NCI-H748 treated with DMSO at 0.1 percent for 48 hours (cell line): ENCODE data around the gene PSMD12.
"Not testable (repeated sequence)": the region's sequence is repeated elsewhere in the genome, so short reads cannot be mapped to it uniquely, and the experiment has no call there.

Experiments used
- DNase-seq: peaks from one replicate; lab custom pipeline; 2025; lab: John Stamatoyannopoulos, UW

Gene PSMD12

DNA sequence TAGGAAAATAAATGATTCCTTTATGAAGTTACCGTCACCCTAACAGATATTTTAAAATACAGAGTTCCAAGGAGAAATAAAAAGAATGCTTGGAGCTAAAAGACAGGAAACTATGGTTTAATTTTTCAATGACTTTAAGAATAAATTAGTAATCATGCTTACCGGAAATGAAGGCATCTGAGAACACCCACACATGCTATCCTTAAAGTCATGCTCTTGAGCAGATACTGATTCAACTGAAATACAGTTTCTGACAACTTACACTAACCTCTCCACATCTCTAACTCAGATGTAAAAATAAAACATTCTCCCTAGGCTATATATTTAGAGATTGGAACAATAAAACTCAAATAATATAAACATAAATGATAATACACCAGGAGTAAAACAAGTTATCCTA is 7.8 kb downstream of the PSMD12 start:
- no peak for DNase-seq

DNA sequence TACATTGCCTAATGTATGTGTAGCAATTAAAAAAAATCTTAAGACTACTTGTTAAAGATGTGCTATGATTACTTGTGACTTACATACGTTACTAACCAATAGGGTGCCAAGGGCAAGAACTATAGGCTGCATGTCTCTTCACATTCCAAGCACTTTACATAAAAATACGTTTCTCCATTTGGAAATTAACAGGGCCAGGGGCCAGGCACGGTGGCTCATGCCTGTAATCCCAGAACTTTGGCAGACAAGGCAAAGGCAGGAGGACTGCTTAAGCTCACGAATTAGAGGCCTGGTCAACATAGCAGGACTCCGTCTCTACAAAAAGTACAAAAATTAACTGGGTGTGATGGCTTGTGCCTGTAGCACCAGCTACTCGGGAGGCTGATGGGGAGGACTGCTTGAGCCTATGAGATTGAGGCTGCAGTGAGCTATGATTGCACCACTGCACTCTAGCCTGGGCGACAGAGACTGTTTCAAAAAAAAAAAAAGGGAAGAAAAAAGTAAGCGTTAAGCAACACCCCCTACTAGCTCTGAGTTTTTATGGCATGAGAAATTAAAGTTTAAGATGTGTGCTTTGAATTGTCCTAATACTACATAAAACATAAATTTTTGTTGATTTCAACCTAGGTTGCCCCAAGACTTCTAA is 12.3 kb downstream of the PSMD12 start:
- DNase-seq: no peak

DNA sequence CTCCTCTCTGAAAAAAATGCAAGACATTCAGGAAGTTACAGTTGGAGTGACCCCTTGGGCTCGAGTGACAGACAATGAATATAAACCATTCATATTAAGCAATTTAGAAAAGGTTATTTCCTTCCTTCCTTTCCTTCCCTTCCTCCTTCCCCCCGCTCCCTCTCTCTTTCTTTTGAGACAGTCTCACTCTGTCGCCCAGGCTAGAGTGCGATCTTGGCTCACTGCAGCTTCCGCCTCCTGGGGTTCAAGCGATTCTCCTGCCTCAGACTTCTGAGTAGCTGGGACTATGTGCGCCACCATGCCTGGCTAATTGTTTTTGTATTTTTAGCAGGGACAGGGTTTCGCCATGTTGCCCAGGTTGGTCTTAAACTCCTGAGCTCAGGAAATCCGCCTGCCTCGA is 13.2 kb downstream of the PSMD12 start:
- DNase-seq: no peak

DNA sequence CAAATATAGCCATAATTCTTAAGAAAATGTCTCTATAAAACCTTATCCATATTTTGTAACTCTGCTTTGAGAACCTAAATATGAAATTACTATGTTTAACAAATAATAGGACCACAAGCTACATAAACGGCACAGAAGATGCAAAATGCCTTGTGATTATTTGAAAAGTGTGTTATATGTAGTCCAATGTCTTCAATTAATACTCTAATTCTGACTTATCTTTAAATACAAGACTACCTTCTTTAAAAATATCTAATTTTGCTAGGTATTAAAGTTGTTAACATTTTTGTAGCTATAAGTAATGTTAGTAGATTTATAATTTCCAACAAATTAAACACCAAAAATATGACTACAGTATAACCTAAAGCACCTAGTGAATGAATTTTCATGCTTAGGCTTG is 17.0 kb downstream of the PSMD12 start:
- no peak for DNase-seq

DNA sequence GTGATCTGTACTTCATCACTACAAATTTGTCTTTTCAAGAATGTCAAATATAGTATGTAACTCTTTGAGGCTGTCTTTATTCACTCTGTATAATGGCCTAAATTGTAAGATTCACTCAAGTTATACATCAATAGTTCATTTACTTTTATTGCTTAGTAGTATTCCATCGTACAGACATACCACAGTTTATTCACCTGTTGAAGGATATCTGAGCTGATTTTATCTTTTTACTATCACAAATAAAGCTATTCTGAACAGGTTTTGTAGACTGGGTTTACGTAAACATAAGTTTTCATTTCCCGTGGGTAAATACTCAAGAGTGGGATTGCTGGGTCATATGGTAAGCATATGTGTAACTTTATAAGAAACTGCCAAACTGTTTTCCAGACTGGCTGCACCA is 18.6 kb downstream of the PSMD12 start:
- DNase-seq: no peak

DNA sequence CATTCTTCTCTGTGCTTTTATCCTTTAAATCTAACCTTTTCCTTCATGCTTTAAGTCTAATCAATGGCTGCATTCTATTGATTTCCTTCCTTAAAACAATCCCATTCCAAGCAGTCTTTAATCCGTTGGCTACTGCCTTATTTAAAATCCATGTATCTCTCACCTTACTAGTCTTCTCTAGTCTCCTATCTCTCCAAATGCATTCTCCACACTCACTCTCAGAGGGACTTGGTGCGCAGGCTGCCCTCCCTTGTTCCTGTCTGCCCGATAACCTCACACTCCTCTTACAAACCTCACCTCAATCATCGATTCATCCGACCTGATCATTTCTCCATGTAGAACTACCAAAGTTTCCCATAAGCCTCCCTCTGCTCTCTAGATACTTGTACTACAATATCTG is 23.1 kb downstream of the PSMD12 start:
- no peak for DNase-seq

DNA sequence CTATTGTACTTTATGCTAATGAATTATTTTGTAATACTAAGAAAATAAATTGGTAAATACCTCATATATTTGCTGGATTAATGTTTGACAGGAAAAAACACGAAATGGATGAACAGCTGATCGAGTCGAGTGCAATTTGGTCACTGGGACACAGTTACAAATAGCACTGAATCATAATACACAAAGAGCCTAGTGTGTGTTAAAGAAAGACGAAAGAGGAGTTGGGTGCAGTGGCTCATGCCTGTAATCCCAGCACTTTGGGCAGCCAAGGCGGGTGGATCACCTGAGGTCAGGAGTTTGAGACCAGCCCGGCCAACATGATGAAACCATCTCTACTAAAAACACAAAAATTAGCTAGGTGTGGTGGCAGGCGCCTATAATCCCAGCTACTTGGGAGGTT is 28.0 kb downstream of the PSMD12 start:
- not testable (repeated sequence) for DNase-seq

DNA sequence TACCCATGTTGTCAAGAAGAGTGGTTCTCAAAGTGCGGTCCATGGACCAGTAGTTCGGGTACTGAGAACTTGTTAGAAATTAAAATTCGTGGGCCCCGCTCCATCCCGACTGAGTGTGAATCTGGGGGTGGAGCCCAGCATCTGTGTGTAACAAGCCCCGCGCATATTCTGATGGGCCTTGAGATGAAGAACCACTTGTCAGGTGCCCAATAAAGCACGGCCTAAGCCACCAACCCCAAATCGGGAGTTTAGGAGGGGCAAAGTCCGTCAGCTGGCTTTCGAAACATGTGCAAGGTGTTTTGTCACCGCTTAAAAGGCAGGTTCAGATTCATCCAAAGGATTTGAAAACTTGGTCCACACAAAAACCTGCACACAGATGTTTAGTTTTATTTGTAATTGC is 29.5 kb downstream of the PSMD12 start:
- no peak for DNase-seq

DNA sequence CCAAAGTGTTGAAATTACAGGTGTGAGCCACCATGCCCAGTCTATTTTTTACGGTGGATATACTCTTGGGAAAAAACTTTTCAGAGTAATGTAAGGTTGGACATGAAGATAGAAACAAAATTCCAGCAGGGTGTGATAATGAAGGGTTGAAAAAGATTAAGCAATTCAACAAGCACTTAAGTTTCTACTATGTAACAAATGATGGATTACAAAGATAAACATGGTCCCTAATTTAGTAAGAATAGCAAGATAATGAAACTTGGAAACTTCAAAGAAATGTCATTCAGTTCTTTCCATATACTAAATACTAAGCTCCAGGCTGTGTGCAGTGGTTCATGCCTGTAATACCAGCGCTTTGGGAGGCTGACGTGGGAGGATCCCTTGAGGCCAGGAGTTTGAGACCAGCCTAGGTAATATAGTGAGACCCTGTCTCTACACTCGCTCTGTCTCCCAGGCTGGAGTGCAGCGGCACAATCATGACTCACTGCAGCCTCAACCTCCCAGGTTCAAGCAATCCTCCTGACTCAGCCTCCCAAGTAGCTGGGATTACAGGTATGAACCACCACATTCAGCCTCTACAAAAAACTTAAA is 31.0 kb downstream of the PSMD12 start:
- DNase-seq: no peak

DNA sequence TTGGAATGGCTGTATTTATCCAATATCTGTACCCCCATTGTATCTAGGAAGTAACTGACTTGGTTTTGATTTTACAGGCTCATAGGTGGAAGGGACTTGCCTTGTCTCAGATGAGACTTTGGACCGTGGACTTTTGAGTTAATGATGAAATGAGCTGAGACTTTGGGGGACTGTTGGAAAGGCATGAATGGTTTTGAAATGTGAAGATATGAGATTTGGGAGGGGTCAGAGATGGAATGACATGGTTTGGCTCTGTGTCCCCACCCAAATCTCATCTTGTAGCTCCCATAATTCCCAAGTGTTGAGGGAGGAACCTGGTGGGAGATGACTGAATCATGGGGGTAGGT is 34.2 kb downstream of the PSMD12 start:
- not testable (repeated sequence) for DNase-seq

DNA sequence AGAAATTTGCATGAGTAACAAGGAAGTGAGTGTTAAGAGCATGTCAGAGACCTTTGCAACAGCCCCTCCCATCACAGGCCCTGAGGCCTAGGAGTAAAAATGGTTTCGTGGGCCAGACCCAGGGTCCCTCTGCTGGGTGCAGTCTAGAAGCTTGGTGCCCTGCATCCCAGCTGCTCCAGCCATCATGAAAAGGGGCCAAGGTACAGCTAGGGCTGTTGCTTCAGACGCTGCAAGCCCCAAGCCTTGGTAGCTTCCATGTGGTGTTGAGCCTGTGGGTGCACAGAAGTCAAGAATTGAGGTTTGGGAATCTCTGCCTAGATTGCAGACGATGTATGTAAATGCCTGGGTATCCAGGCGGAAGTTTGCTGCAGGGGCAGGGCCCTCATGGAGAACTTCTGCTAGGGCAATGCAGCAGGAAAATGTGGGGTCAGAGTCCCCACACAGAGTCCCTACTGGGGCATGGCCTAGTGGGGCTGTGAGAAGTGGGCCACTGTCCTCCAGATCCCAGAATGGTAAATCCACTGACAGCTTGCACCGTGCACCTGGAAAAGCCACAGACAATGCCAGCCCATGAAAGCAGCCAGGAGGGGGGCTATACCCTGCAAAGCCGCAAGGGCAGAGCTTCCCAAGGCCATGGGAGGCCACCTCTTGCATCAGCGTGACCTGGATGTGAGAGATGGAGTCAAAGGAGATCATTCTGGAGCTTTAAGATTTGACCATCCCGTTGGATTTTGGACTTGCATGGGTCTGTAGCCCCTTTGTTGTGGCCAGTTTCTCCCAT is 34.8 kb downstream of the PSMD12 start:
- DNase-seq: not testable (repeated sequence)

DNA sequence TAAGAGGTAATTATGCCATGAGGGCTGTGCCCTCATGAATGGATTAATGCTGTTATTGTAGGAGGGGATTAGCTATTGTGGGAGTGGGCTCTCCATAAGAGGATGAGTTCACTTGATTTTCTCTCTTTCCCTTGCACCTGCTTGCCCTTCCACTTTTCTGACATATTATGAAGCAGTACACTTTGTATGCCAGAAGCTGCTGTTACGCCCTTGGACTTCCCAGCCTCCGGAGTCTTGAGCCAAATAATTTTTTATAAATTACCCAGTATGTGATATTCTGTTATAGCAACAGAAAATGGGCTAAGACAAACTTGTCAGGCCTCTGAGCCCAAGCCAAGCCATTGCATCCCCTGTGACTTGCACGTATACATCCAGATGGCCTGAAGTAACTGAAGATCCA is 38.4 kb downstream of the PSMD12 start:
- DNase-seq: no peak

DNA sequence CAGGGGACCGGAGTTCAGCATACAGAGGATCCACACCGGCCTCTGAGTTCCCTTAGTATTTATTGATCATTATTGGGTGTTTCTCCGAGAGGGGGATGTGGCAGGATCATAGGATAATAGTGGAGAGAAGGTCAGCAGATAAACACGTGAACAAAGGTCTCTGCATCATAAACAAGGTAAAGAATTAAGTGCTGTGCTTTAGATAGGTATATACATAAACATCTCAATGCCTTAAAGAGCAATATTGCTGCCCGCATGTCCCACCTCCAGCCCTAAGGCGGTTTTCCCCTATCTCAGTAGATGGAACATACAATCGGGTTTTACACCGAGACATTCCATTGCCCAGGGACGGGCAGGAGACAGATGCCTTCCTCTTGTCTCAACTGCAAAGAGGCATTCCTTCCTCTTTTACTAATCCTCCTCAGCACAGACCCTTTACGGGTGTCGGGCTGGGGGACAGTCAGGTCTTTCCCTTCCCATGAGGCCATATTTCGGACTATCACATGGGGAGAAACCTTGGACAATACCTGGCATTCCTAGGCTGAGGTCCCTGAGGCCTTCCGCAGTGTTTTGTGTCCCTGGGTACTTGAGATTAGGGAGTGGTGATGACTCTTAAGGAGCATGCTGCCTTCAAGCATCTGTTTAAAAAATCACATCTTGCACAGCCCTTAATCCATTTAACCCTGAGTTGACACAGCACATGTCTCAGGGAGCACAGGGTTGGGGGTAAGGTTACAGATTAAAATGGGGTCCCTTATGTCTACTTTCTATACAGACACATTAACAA is 39.2 kb downstream of the PSMD12 start:
- not testable (repeated sequence) for DNase-seq

DNA sequence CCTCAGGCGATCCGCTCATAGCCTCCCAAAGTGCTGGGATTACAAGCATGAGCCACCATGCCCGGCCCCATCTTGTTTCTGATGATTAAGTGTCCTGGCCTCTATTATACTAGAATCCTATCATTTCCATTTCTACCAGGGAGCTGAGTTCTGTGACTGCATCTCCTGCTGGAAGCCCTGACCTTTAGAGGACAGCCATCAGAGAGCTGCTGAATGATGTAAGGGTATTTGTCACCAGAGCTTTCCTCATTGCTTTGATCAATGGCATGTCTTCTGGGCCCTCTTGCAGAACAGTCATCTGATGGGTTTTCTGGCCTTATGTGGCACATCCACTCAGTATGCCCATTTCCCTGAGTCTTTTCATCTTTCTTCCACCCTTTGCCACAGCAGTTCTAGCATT is 39.9 kb downstream of the PSMD12 start:
- DNase-seq: no peak

DNA sequence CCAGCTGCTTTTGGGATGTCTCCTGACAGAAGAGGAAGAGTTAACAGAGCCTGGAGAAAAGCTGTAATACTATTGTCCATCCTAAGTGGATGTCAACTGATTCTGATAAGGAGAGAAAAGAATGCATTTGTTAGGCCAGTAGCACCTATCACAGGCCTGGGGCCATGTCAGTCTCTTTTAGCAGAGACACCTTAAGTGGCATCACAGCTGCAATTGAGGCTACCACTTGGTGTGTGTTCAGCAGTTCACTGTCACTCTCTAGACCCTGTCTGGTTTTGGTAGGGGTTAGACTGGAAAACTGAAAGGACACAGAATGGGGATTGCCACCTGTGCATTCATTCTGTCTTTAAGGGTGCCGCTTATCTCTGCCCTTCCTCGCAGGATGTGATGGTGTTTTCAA is 42.0 kb downstream of the PSMD12 start:
- no peak for DNase-seq

DNA sequence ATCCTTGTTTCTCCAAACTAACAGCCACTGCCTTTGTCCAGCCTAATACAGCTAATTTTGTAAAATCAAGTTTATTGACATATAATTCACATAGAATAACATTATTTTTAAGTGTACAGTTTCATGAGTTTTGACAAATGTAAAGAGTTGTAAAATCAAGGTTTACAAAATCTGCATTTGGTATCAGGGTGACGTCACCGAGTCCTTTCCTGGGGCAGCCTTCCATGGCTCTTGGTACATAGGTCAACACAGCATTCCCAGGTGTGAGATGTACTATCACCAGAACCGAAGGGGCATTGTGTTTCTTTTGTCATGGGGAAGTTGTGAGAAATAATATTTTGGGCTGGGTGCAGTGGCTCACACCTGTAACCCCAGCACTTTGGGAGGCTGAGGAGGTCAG is 42.9 kb downstream of the PSMD12 start:
- DNase-seq: no peak

DNA sequence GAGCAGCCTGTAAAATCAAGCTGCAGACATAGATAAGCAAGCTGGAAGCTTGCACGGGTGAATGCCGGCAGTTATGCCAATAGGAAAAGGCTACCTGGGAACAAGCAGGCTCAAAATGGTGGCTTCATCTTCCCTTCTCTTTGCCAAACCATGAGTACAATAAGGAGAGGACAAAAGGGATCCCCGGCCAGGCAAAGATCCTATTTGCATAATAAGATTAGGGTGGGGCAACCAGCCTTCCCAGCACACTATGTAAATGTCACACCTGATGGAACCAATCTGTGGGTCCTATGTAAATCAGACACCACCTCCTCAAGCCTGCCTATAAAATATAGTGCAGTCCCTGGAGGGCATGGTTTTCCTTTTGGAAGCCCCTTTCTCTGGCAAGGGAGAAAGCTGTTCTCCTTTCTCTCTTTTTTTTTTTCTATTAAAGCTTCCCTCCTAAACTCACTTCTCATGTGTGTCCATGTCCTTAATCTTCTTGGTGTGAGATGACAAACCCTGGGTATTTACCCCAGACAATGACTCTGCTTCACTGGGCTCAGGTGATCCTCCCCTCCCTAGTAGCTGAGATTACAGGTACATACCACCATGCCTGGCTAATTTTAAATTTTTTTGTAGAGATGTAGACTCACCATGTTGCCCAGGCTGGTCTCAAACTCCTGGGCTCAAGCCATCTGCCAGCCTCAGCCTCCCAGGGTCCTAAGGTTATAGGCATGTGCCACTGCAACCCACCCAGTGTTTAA is 44.2 kb downstream of the PSMD12 start:
- peak; percentile 44 for DNase-seq

DNA sequence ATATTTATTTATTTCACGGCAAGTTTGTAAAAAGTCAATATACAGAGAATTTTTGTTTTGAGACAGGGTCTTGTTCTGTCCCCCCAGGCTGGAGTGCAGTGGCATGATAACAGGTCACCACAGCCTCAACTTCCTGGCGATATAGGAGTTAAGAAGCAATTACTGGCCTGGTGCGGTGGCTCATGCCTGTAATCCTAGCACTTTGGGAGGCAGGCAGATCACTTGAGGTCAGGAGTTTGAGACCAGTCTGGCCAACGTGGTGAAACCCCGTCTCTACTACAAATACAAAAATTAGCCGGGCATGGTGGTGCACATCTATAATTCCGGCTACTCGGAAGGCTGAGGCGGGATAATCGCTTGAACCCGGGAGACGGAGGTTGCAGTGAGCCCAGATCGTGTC is 44.9 kb downstream of the PSMD12 start:
- DNase-seq: not testable (repeated sequence)

DNA sequence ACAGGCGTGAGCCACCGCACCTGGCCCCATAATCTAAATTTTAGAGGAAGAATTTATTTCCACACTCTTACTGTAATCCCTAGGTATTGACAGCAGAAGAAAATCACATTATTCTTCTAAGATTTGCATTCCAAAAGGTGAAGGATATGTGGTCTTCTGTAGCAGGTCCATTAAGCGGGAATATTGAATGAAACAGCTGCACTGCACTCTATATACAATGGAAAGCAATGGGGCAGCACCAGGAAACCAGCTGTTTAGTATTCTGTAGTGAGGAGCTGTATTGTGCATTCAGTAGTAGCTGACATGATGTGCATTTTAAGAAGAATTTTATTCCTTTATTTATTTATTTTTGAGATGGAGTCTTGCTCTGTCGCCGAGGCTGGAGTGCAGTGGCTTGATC is 49.6 kb downstream of the PSMD12 start:
- no peak for DNase-seq

DNA sequence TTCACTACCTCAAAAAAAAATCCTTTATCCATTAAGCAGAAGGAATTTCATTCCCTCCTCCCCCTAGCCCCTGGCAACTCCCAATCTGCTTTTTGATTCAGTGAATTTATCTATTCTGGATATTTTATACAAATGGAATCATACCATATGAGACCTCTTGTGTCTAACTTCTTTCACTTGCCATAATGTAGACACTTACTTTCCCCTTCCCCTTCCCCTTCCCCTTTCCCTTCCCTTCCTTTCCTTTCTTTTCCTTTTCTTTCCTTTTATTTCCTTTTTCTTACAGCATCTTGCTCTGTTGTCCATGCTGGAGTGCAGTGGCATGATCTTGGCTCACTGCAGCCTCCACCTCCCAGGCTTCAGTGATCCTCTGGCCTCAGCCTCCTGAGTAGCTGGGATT is 50.5 kb downstream of the PSMD12 start:
- DNase-seq: no peak

DNA sequence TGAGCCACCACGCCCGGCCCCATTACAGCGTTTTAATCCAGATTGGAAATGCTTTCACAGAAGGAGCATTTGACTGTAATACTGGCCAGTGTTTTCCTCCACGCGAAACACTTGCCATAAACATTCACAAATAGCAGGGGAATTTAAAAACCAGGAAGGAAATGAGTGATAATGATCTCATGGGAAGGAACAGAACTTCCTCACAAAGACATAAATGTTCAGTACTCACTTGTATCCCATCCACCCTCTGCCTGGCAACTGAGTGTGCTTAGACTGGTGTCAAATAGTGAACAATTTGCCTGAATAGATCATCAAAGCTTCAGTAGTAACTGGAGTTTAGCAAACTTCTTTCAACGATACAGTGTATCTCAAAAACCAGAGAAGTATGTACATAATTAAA is 54.1 kb downstream of the PSMD12 start:
- DNase-seq: no peak

DNA sequence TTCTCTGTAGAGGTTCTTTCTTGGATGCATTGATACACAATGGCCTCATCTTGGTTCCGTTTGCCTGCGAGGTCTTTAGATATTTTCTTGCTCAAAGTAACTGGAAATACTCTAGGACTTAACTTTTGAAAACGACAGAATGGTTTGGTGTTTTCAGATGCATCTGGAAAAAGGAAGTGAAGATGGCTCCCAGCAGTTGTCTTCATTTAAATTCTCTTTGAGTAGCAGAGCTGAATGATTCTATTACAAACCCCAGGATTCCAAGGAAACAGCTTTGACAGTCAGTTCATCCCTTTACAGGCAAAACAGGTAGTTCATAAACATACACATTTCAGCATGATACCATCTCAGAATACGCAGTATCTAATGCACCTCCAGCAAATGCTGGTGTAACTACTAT is 54.8 kb downstream of the PSMD12 start:
- no peak for DNase-seq
